Measurements from ENCODE around the gene SRGAP1. TPM values are rescaled to one million over a fixed set of nuclear protein-coding genes. Genes with fewer than 3 reads are reported as not detected.

SRGAP1 gene
- total RNA-seq, 2 experiments from 2014 or later = 0.03 to 0.08 TPM

GRCh38 chr12:63888908-63889635 lies 44.6 kb downstream of the SRGAP1 start:
- Mint-ChIP-seq H3K4me3 (no peak overlapping the region), H3K4me1 (no peaks in the 10 kb centered on the region), H3K27ac (no peak overlapping the region), H3K36me3 (no peaks in the 10 kb centered on the region), H3K27me3 (peaks cover 2% of the 10 kb centered on the region), H3K9me3 (no peaks in the 10 kb centered on the region)
- DNase-seq (no peak), ATAC-seq (ENCODE audit: low read depth) (no peak)
- POLR2A ChIA-PET = no interaction called here

DNA sequence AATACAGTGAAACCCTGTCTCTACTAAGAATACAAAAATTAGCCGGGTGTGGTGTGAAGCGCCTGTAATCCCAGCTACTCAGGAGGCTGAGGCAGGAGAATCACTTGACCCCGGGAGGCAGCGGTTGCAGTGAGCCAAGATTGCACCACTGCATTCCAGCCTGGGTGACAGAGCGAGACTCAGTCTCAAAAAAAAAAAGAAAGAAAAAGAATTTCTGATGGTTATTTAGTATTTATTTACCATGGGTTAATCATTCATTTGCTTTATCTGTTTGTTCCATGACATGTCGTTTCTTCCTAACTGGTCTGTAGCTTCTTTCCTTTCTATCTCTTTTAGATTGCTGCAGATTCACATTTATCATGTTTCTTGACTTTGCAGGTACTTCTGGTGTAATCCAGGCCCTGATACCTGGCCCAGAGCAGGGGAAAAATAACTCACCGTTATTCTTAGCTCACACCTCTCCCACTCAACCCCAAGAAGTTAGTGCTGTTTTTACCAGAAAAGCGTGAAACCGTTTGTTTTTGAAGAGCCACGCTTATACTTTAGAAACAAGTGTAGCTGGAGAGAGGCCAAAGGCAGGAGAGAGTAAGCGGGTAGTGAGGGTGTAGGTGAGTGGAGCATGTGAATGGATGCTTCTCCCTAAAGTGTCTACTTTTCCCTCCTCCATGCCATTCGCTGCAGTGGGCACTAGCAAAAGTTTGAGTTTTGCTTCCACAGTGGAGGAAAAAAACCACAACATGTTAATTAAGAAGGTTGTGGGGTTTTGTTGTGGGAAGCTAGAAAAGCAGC lies 45.4 kb downstream of the SRGAP1 start:
- POLR2A ChIA-PET = no interaction called here
- no peaks in the 10 kb centered on the region for H3K4me1 Mint-ChIP-seq
- H3K27me3 Mint-ChIP-seq = peaks cover 2% of the 10 kb centered on the region
- DNase-seq (no peak), ATAC-seq (ENCODE audit: low read depth) (no peak)
- no peak overlapping the region for H3K27ac Mint-ChIP-seq
- H3K4me3 Mint-ChIP-seq = no peak overlapping the region
- no peaks in the 10 kb centered on the region for H3K9me3 Mint-ChIP-seq
- no peaks in the 10 kb centered on the region for H3K36me3 Mint-ChIP-seq

DNA sequence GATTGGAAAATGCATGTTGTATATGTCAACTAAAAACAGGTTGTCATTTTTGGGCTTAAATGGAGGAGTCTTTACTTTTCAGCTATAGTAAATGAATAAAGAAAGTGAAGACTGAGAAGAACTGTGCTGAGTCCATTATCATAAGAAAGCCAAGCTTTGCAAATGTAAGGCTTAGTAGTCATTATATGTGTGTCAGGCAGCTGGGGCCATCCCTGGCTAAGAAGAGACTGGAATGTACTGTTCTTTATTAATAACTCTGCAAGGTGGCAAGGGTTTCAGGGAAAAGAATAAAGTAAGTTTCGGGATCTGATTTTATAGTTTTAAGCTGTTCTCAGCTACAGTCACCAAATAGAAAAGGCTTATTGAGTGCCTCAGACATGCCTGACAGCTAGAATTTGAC lies 48.7 kb downstream of the SRGAP1 start:
- POLR2A ChIA-PET = no interaction called here
- Mint-ChIP-seq H3K36me3 (no peaks in the 10 kb centered on the region), H3K27ac (no peak overlapping the region), H3K4me1 (no peaks in the 10 kb centered on the region), H3K27me3 (peaks cover 6% of the 10 kb centered on the region), H3K9me3 (no peaks in the 10 kb centered on the region), H3K4me3 (no peak overlapping the region)
- DNase-seq (no peak), ATAC-seq (ENCODE audit: low read depth) (no peak)

GRCh38 chr12:63894132-63894531 lies 49.6 kb downstream of the SRGAP1 start:
- DNase-seq (no peak), ATAC-seq (ENCODE audit: low read depth) (no peak)
- POLR2A ChIA-PET = no interaction called here
- Mint-ChIP-seq H3K4me1 (no peaks in the 10 kb centered on the region), H3K36me3 (no peaks in the 10 kb centered on the region), H3K9me3 (no peaks in the 10 kb centered on the region), H3K27ac (no peak overlapping the region), H3K27me3 (peaks cover 4% of the 10 kb centered on the region), H3K4me3 (no peak overlapping the region)

DNA sequence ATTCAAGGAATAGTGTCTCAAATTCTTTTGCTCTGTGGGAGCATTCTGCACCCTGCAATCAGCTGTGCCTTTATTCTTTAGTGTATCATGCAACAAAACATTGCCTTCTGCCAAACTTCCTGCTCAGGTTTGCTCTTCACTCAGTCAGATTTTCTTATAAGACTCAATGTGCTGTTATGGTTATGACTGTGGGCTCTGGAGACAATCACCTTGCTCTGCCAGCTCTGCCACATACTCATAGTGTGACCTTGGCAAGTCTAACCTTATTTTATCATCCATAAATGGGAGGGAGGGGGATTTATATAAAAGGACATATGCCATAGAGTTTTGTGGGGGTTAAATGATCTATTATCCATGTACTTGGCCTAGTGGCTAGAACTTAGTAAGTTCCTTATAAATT lies 51.3 kb downstream of the SRGAP1 start:
- H3K27ac Mint-ChIP-seq = no peak overlapping the region
- POLR2A ChIA-PET = no interaction called here
- no peak for ATAC-seq (ENCODE audit: low read depth)
- H3K4me3 Mint-ChIP-seq = no peak overlapping the region
- no peaks in the 10 kb centered on the region for H3K36me3 Mint-ChIP-seq
- peaks cover 4% of the 10 kb centered on the region for H3K27me3 Mint-ChIP-seq
- H3K4me1 Mint-ChIP-seq = no peaks in the 10 kb centered on the region
- H3K9me3 Mint-ChIP-seq = no peaks in the 10 kb centered on the region
- DNase-seq = no peak

- Mint-ChIP-seq H3K27ac (no peak overlapping the region), H3K27me3 (peaks cover 6% of the 10 kb centered on the region), H3K9me3 (no peaks in the 10 kb centered on the region), H3K4me3 (no peak overlapping the region), H3K4me1 (no peaks in the 10 kb centered on the region), H3K36me3 (no peaks in the 10 kb centered on the region)
- ATAC-seq (ENCODE audit: low read depth) (no peak), DNase-seq (no peak)
- POLR2A ChIA-PET = no interaction called here
These were observed 53.4 kb downstream of the SRGAP1 start for GRCh38 chr12:63897931-63898330.

DNA sequence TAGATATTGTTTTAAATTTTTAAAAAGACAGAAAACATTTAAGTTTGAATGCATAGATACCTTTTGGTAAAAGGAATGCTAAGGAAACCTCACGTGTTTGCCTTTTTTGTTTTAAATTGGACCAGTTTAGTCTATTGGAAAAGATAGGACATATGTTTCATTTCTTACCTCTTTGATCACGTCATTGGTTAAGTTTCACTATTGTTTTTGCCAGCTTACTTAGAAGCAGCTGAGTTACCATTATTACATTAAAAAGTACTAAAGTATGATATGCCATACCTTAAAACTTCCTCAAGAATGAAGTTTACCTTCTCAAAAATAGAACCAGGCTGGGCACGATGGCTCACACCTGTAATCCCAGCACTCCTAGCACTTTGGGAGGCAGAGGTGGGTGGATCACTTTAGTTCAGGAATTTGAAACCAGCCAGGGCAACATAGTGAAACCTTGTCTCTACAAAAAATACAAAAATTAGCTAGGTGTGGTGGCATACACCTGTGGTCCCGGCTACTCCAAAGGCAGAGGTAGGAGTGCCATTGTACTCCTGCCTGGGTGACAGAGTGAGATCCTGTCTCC lies 54.4 kb downstream of the SRGAP1 start:
- POLR2A ChIA-PET = no interaction called here
- H3K9me3 Mint-ChIP-seq = no peaks in the 10 kb centered on the region
- H3K27me3 Mint-ChIP-seq = peaks cover 6% of the 10 kb centered on the region
- no peaks in the 10 kb centered on the region for H3K36me3 Mint-ChIP-seq
- ATAC-seq (ENCODE audit: low read depth) (no peak), DNase-seq (no peak)
- no peak overlapping the region for H3K27ac Mint-ChIP-seq
- no peak overlapping the region for H3K4me3 Mint-ChIP-seq
- H3K4me1 Mint-ChIP-seq = no peaks in the 10 kb centered on the region

- Mint-ChIP-seq H3K9me3 (no peaks in the 10 kb centered on the region), H3K27ac (no peak overlapping the region), H3K27me3 (peaks cover 6% of the 10 kb centered on the region), H3K4me1 (no peaks in the 10 kb centered on the region), H3K4me3 (no peak overlapping the region), H3K36me3 (no peaks in the 10 kb centered on the region)
- POLR2A ChIA-PET = no interaction called here
- no peak for DNase-seq
- ATAC-seq (ENCODE audit: low read depth) = no peak
These were observed 54.9 kb downstream of the SRGAP1 start for GRCh38 chr12:63899396-63899795.

DNA sequence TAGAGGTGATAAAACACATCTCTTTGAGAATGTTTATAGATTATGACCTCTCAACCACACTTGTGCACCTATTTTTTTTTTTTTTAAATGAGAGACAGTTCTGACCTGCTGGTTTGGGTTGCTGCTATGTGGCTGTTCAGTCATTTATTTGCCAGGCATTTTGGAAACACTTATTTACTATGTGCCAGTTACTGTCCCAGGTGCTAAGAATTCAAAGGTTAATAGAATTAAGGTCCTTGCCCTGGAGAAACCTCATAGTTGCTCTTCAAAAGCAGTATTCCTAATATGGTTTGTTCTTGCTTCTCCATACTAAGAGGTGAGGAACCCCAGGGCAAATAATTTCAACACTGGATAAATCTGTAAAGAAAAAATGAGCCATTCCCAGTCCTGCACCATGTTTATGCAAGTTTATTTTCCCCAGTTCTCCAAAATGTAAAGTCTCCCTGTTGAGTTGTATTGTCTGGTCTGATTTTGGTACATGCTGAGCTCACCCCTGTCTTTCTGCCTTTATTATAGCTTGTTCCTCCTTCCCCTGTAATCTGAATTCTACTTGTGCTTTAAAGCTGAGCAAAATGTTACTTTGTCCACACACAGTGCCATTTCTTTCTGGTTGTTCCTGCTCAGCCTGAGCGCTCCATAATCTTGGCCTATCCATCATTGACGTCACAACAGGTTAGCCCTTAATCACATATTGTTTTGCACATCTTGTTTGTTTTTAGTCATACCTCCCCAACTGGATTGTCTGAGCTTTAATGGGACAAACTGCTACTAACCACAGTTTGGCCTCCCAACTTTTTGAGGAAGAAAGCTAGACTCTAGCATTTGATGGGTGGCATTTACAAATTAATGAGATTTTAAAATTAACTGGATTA lies 56.7 kb downstream of the SRGAP1 start:
- no peak overlapping the region for H3K4me3 Mint-ChIP-seq
- H3K9me3 Mint-ChIP-seq = no peaks in the 10 kb centered on the region
- ATAC-seq (ENCODE audit: low read depth) (no peak), DNase-seq (no peak)
- H3K27ac Mint-ChIP-seq = no peak overlapping the region
- peaks cover 2% of the 10 kb centered on the region for H3K27me3 Mint-ChIP-seq
- no peaks in the 10 kb centered on the region for H3K4me1 Mint-ChIP-seq
- no peaks in the 10 kb centered on the region for H3K36me3 Mint-ChIP-seq
- POLR2A ChIA-PET = no interaction called here

DNA sequence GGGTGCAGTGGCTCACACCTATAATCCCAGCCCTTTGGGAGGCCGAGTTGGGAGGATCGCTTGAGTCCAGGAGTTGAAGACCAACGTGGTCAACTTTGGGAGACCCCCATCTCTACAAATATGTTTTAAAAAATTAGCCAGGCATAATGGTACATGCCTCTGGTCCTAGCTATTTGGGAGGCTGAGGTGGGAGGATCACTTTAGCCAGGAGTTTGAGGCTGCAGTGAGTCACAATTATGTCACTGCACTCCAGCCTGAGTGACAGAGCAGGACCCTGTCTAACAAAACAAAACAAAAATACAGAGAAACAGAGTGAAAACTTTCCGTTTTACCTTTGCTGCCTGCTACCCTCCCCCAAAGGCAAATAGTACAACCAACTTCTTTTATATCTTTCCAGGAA lies 60.2 kb downstream of the SRGAP1 start:
- H3K27ac Mint-ChIP-seq = no peak overlapping the region
- no peaks in the 10 kb centered on the region for H3K4me1 Mint-ChIP-seq

DNA sequence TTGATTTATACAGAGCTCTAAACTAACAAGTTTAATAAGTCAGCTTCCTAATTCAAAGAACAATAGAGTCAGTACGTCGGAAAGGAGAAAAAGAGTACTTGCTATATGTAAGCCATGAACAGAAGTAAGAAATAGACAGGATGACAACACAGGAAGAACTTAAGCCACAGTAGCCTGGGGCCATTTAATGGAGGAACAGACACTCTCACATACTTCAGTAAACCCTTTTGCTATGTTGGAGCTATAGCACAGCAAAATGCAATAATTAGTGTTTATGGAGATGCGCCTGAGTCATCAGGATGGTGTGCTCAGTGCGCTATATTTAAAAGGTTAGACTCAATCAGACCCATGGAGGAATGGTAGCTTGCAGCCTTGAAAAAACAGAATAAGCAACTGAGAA lies 61.0 kb downstream of the SRGAP1 start:
- ATAC-seq (ENCODE audit: low read depth) = no peak
- Mint-ChIP-seq H3K27me3 (peaks cover 2% of the 10 kb centered on the region), H3K27ac (no peak overlapping the region), H3K36me3 (no peaks in the 10 kb centered on the region), H3K4me3 (no peak overlapping the region), H3K9me3 (peaks cover 1% of the 10 kb centered on the region), H3K4me1 (no peaks in the 10 kb centered on the region)
- no peak for DNase-seq
- POLR2A ChIA-PET = no interaction called here

More for the DNA sequence above, 60.2 kb downstream of the SRGAP1 start:
- POLR2A ChIA-PET = no interaction called here
- Mint-ChIP-seq H3K27me3 (peaks cover 2% of the 10 kb centered on the region), H3K9me3 (peaks cover 1% of the 10 kb centered on the region), H3K36me3 (no peaks in the 10 kb centered on the region), H3K4me3 (no peak overlapping the region)
- ATAC-seq (ENCODE audit: low read depth) (no peak), DNase-seq (no peak)

- H3K4me3 Mint-ChIP-seq = no peak overlapping the region
- H3K36me3 Mint-ChIP-seq = no peaks in the 10 kb centered on the region
- H3K9me3 Mint-ChIP-seq = peaks cover 1% of the 10 kb centered on the region
- no peak overlapping the region for H3K27ac Mint-ChIP-seq
- POLR2A ChIA-PET = no interaction called here
- DNase-seq = no peak
- ATAC-seq (ENCODE audit: low read depth) = no peak
- peaks cover 2% of the 10 kb centered on the region for H3K27me3 Mint-ChIP-seq
- no peaks in the 10 kb centered on the region for H3K4me1 Mint-ChIP-seq
These were observed 62.4 kb downstream of the SRGAP1 start for GRCh38 chr12:63906876-63907275.

DNA sequence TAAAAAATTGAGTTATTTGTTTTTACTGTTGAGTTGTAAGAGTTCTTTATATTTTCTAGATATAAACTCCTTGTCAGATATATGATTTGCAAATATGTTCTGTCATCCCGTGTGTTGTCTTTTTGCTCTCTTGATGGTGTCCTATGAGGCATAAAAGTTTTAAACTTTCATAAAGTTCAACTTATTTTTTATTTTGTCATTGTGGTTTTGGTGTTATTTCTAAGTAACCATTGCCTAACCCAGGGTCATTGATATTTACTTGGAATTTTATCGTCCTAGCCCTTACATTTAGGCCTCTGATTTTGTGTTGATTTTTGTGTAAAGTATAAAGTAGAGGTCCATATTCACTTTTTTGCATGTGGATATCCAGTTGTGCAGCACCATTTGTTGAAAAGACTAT lies 63.1 kb downstream of the SRGAP1 start:
- Mint-ChIP-seq H3K9me3 (peaks cover 1% of the 10 kb centered on the region), H3K36me3 (no peaks in the 10 kb centered on the region), H3K27me3 (peaks cover 2% of the 10 kb centered on the region), H3K27ac (no peak overlapping the region), H3K4me1 (no peaks in the 10 kb centered on the region), H3K4me3 (no peak overlapping the region)
- POLR2A ChIA-PET = no interaction called here
- no peak for DNase-seq
- ATAC-seq (ENCODE audit: low read depth) = no peak
